Liver (tissue), 3 donors: Measurements from ENCODE around the gene WWOX.

Experiments used
- FOXA1 ChIP-seq: IDR thresholded peaks from 2 replicates; pipeline ENCODE4 v1.6.1; 2016; ENCODE audit warnings: antibody characterized with exemption
- GABPA ChIP-seq, 2 donors: IDR thresholded peaks in 1 of 2; conservative IDR thresholded peaks in 1 of 2; 2 replicates each; pipeline ENCODE4 v1.6.1; 2016; ENCODE audit warnings: antibody characterized with exemption in 2 of 2, mild to moderate bottlenecking in 1 of 2, moderate library complexity in 1 of 2
- JUND ChIP-seq, 2 donors: IDR thresholded peaks; 2 replicates each; pipeline ENCODE4 v1.6.1; 2016; ENCODE audit warnings: antibody characterized with exemption in 2 of 2
- RAD21 ChIP-seq, 2 donors: IDR thresholded peaks; 2 replicates each; pipeline ENCODE4 v1.6.1; 2016; ENCODE audit warnings: antibody characterized with exemption in 2 of 2, mild to moderate bottlenecking in 2 of 2
- SP1 ChIP-seq: IDR thresholded peaks from 2 replicates; pipeline ENCODE4 v1.6.1; 2018; ENCODE audit warnings: antibody characterized with exemption, mild to moderate bottlenecking
- TF ChIP-seq, protein P1 (sequence below): fragments of 150-350 bp; IDR thresholded peaks from 2 replicates; pipeline ENCODE4 v1.5.1; 2017; ENCODE audit warnings: improper control_type of control experiment, low read depth, low read length; ENCODE audit not compliant: missing input control
- TF ChIP-seq, protein P2 (sequence below): IDR thresholded peaks from 2 replicates; pipeline ENCODE4 v1.6.1; 2016; ENCODE audit warnings: antibody characterized with exemption, mild to moderate bottlenecking
- TF ChIP-seq, protein P3 (sequence below): IDR thresholded peaks from 2 replicates; pipeline ENCODE4 v1.6.1; 2016; ENCODE audit warnings: antibody characterized with exemption
- donor health status: healthy.
- donor health status: healthy.

DNA sequence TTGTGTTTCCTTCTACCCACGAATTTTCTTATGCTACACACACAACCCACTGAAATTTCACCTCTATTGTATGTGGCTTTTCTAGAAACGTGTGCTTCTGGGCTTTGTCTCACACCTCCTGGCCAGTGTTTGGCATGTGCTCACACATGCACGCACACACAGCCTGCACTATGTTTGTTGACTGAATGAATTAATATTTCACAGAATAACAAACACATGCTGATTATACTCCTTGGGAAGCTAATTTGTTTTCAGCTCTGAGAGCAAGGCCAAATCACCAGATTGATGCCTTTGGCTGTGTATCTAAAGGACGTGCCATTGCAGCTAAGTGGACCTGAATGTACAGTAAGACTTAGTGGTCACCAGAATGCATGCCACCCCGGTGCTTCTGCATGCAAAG lies 210.7 kb downstream of the WWOX start:
- TF ChIP-seq, protein P1, sequence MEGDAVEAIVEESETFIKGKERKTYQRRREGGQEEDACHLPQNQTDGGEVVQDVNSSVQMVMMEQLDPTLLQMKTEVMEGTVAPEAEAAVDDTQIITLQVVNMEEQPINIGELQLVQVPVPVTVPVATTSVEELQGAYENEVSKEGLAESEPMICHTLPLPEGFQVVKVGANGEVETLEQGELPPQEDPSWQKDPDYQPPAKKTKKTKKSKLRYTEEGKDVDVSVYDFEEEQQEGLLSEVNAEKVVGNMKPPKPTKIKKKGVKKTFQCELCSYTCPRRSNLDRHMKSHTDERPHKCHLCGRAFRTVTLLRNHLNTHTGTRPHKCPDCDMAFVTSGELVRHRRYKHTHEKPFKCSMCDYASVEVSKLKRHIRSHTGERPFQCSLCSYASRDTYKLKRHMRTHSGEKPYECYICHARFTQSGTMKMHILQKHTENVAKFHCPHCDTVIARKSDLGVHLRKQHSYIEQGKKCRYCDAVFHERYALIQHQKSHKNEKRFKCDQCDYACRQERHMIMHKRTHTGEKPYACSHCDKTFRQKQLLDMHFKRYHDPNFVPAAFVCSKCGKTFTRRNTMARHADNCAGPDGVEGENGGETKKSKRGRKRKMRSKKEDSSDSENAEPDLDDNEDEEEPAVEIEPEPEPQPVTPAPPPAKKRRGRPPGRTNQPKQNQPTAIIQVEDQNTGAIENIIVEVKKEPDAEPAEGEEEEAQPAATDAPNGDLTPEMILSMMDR = no peak
- TF ChIP-seq, protein P2, sequence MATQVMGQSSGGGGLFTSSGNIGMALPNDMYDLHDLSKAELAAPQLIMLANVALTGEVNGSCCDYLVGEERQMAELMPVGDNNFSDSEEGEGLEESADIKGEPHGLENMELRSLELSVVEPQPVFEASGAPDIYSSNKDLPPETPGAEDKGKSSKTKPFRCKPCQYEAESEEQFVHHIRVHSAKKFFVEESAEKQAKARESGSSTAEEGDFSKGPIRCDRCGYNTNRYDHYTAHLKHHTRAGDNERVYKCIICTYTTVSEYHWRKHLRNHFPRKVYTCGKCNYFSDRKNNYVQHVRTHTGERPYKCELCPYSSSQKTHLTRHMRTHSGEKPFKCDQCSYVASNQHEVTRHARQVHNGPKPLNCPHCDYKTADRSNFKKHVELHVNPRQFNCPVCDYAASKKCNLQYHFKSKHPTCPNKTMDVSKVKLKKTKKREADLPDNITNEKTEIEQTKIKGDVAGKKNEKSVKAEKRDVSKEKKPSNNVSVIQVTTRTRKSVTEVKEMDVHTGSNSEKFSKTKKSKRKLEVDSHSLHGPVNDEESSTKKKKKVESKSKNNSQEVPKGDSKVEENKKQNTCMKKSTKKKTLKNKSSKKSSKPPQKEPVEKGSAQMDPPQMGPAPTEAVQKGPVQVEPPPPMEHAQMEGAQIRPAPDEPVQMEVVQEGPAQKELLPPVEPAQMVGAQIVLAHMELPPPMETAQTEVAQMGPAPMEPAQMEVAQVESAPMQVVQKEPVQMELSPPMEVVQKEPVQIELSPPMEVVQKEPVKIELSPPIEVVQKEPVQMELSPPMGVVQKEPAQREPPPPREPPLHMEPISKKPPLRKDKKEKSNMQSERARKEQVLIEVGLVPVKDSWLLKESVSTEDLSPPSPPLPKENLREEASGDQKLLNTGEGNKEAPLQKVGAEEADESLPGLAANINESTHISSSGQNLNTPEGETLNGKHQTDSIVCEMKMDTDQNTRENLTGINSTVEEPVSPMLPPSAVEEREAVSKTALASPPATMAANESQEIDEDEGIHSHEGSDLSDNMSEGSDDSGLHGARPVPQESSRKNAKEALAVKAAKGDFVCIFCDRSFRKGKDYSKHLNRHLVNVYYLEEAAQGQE = no peak
- TF ChIP-seq SP1 = peak; percentile 34
- TF ChIP-seq FOXA1 = no peak
- no peak for TF ChIP-seq GABPA (IDR thresholded peaks at IDR 0.05 in 1 of 2, conservative IDR thresholded peaks at IDR 0.05 in 1 of 2)
- TF ChIP-seq JUND (IDR thresholded peaks at IDR 0.05) = no peak
- TF ChIP-seq, protein P3, sequence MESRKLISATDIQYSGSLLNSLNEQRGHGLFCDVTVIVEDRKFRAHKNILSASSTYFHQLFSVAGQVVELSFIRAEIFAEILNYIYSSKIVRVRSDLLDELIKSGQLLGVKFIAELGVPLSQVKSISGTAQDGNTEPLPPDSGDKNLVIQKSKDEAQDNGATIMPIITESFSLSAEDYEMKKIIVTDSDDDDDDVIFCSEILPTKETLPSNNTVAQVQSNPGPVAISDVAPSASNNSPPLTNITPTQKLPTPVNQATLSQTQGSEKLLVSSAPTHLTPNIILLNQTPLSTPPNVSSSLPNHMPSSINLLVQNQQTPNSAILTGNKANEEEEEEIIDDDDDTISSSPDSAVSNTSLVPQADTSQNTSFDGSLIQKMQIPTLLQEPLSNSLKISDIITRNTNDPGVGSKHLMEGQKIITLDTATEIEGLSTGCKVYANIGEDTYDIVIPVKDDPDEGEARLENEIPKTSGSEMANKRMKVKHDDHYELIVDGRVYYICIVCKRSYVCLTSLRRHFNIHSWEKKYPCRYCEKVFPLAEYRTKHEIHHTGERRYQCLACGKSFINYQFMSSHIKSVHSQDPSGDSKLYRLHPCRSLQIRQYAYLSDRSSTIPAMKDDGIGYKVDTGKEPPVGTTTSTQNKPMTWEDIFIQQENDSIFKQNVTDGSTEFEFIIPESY = no peak
- peak in 1 of 2 donors; percentile 28 for TF ChIP-seq RAD21 (IDR thresholded peaks at IDR 0.05)
